ENCODE data around the gene CRB2.

DNA sequence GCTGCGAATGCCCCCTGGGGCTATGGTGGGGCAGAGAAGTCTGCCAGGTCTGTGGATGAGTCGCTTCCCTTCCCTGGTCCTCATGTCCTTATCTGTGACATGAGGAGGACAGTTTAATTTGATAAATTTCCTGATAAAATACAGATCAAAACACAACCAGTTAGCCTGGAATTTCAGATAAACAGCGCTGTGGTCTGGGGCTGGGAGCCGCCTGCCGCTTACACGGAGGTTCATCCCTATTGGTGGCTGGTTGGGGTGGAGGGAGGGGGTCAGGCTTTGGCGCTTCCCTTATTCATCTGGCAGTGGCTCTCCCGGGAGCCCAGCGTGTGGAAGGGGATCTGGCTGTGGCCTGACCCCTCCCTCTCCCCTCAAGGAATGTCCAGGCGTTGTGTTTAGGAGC, 17.9 kb downstream of the CRB2 start:
- TF ChIP-seq, protein P1, sequence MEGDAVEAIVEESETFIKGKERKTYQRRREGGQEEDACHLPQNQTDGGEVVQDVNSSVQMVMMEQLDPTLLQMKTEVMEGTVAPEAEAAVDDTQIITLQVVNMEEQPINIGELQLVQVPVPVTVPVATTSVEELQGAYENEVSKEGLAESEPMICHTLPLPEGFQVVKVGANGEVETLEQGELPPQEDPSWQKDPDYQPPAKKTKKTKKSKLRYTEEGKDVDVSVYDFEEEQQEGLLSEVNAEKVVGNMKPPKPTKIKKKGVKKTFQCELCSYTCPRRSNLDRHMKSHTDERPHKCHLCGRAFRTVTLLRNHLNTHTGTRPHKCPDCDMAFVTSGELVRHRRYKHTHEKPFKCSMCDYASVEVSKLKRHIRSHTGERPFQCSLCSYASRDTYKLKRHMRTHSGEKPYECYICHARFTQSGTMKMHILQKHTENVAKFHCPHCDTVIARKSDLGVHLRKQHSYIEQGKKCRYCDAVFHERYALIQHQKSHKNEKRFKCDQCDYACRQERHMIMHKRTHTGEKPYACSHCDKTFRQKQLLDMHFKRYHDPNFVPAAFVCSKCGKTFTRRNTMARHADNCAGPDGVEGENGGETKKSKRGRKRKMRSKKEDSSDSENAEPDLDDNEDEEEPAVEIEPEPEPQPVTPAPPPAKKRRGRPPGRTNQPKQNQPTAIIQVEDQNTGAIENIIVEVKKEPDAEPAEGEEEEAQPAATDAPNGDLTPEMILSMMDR (IDR thresholded peaks at IDR 0.05; ENCODE audit: low read length): no peak
- TF ChIP-seq EZH2phosphoT487 (IDR thresholded peaks at IDR 0.05; ENCODE audit: low read length) (no peak), EZH2 (optimal IDR thresholded peaks at IDR 0.05; ENCODE audit: low read depth, low read length) (peak; percentile 83)

Data from MM.1S (cell line).